GM23338 (cell line): Measurements from ENCODE around the gene CMBL. TPM values are rescaled to one million over a fixed set of nuclear protein-coding genes. Genes with fewer than 3 reads are reported as not detected.

Experiments used
- ATAC-seq: fragments of 200-7000 bp; cut with Tn5 transposase; 3 replicates; pipeline ENCODE4 v1.9.1; 2020
- DNase-seq: peaks from one replicate; pipeline ENCODE4 v3.0.0-alpha.2; 2015; ENCODE audit warnings: low spot score
- H2AFZ ChIP-seq: fragments of 200-600 bp; sonication (generic); 2 replicates; pipeline ENCODE4 v1.8.0; 2016; ENCODE audit warnings: antibody characterized with exemption, mild to moderate bottlenecking, moderate library complexity
- H3F3A ChIP-seq: fragments of 200-600 bp; sonication (generic); replicated peaks from 2 replicates; pipeline ENCODE4 v1.8.0; 2017; ENCODE audit warnings: antibody characterized with exemption, mixed run types, low read depth
- H3K27ac ChIP-seq: fragments of 200-600 bp; sonication (generic); 2 replicates; pipeline ENCODE4 v1.6.1; 2016; ENCODE audit warnings: low read depth
- H3K27me3 ChIP-seq: fragments of 200-600 bp; sonication (generic); 2 replicates; pipeline ENCODE4 v1.8.0; 2016; ENCODE audit warnings: mild to moderate bottlenecking, mixed run types, moderate library complexity; ENCODE audit not compliant: insufficient read depth
- H3K36me3 ChIP-seq: fragments of 200-600 bp; sonication (generic); 2 replicates; pipeline ENCODE4 v1.8.0; 2016; ENCODE audit warnings: mild to moderate bottlenecking; ENCODE audit not compliant: insufficient read depth
- H3K4me1 ChIP-seq: fragments of 200-600 bp; sonication (generic); 2 replicates; pipeline ENCODE4 v1.8.0; 2016; ENCODE audit warnings: mild to moderate bottlenecking, moderate library complexity; ENCODE audit not compliant: insufficient read depth
- H3K4me2 ChIP-seq: fragments of 200-600 bp; sonication (generic); 2 replicates; pipeline ENCODE4 v1.7.1; 2017; ENCODE audit warnings: mixed run types
- H3K4me3 ChIP-seq: fragments of 200-600 bp; sonication (generic); 2 replicates; pipeline ENCODE4 v1.6.1; 2016; ENCODE audit warnings: mixed run types
- H3K79me2 ChIP-seq: fragments of 200-600 bp; sonication (generic); replicated peaks from 2 replicates; pipeline ENCODE4 v1.8.0; 2017; ENCODE audit warnings: mild to moderate bottlenecking; ENCODE audit not compliant: insufficient read depth
- H3K9me2 ChIP-seq: fragments of 200-600 bp; sonication (generic); 2 replicates; pipeline ENCODE4 v1.8.0; 2017; ENCODE audit not compliant: insufficient read depth
- H4K20me1 ChIP-seq: fragments of 200-600 bp; sonication (generic); replicated peaks from 2 replicates; pipeline ENCODE4 v1.8.0; 2017; ENCODE audit warnings: mild to moderate bottlenecking; ENCODE audit not compliant: insufficient read depth
- H3K27ac Mint-ChIP-seq: 2 replicates; pipeline ENCODE4 v1.8.0; 2020; ENCODE audit warnings: inconsistent platforms, mild to moderate bottlenecking, moderate library complexity, mixed read lengths
- H3K27me3 Mint-ChIP-seq: 3 replicates; pipeline ENCODE4 v1.8.0; 2022; ENCODE audit warnings: low read depth, mild to moderate bottlenecking, moderate library complexity, mixed read lengths, inconsistent platforms; ENCODE audit not compliant: insufficient read depth, poor library complexity
- H3K36me3 Mint-ChIP-seq: 3 replicates; pipeline ENCODE4 v1.8.0; 2021; ENCODE audit warnings: low read depth, mild to moderate bottlenecking, inconsistent platforms, moderate library complexity, mixed read lengths
- H3K4me1 Mint-ChIP-seq: 3 replicates; pipeline ENCODE4 v1.8.0; 2020; ENCODE audit warnings: mild to moderate bottlenecking, inconsistent platforms, mixed read lengths
- H3K4me3 Mint-ChIP-seq: 3 replicates; pipeline ENCODE4 v1.8.0; 2021; ENCODE audit warnings: moderate library complexity, mild to moderate bottlenecking, inconsistent platforms, mixed read lengths
- H3K9me3 Mint-ChIP-seq: 3 replicates; pipeline ENCODE4 v1.8.0; 2020; ENCODE audit warnings: moderate library complexity, mild to moderate bottlenecking, inconsistent platforms, mixed read lengths
- CREB1 ChIP-seq: fragments of 250-450 bp; sonication (Bioruptor Pico); IDR thresholded peaks from 2 replicates; pipeline ENCODE4 v1.5.0; 2020; ENCODE audit warnings: low read depth, mild to moderate bottlenecking, moderate library complexity
- EZH2 ChIP-seq: fragments of 200-600 bp; sonication (generic); IDR thresholded peaks from one replicate; pipeline ENCODE4 v1.8.0; 2017; ENCODE audit warnings: antibody characterized with exemption, mild to moderate bottlenecking, low read depth; ENCODE audit not compliant: unreplicated experiment
- EZH2phosphoT487 ChIP-seq: fragments of 200-600 bp; sonication (generic); IDR thresholded peaks from one replicate; pipeline ENCODE4 v1.8.1; 2018; ENCODE audit warnings: antibody characterized with exemption; ENCODE audit not compliant: unreplicated experiment
- JUNB ChIP-seq: IDR thresholded peaks from one replicate; pipeline ENCODE4 v1.6.1; 2016; ENCODE audit warnings: antibody characterized with exemption; ENCODE audit not compliant: unreplicated experiment
- POLR2AphosphoS5 ChIP-seq: IDR thresholded peaks from 2 replicates; pipeline ENCODE4 v1.6.1; 2016; ENCODE audit warnings: antibody characterized with exemption, low read depth
- STAT1 ChIP-seq: IDR thresholded peaks from one replicate; pipeline ENCODE4 v1.6.1; 2016; ENCODE audit warnings: antibody characterized with exemption; ENCODE audit not compliant: unreplicated experiment
- ZNF114 ChIP-seq: fragments of 250-450 bp; sonication (Bioruptor Pico); IDR thresholded peaks from 2 replicates; pipeline ENCODE4 v1.5.0; 2020; ENCODE audit warnings: mild to moderate bottlenecking, moderate library complexity
- ZNF331 ChIP-seq: fragments of 250-450 bp; sonication (Bioruptor Pico); IDR thresholded peaks from 2 replicates; pipeline ENCODE4 v1.5.0; 2020; ENCODE audit warnings: low read depth, mild to moderate bottlenecking, moderate library complexity
- ZNF462 ChIP-seq: fragments of 250-450 bp; sonication (Bioruptor Pico); IDR thresholded peaks from 2 replicates; pipeline ENCODE4 v1.5.0; 2020; ENCODE audit warnings: mild to moderate bottlenecking, moderate library complexity
- polyA plus RNA-seq: library from polyadenylated mRNA; unstranded; fragments of >200 nt; fragmentation: Nextera tagmentation; extraction: Ambion mirVana; gene quantifications from 2 replicates; pipeline ENCODE4 v1.2.1, GENCODE V29; 2016
- total RNA-seq: library from RNA; depleted of rRNA; stranded (reverse); fragments of >200 nt; shearing (Covaris generic); gene quantifications from 2 replicates; pipeline ENCODE4 v1.2.3, GENCODE V29; 2014
- TF ChIP-seq, protein P1 (sequence below), 2 experiments: fragments of 200-600 bp in 1 of 2; sonication (generic) in 1 of 2; conservative IDR thresholded peaks; 2 replicates each; pipeline versions ENCODE4 v1.5.1 to v1.6.1; 2016 to 2017; ENCODE audit warnings: antibody characterized with exemption in 2 of 2, low read depth in 2 of 2, mild to moderate bottlenecking in 2 of 2, moderate library complexity in 1 of 2

The CMBL gene
- total and polyA plus RNA-seq, 2 experiments from 2014 or later, result 13.2 to 24.1 TPM

GRCh38 chr5:10289353-10289752 is 18.3 kb downstream of the CMBL start (continued):
- TF ChIP-seq, protein P1, sequence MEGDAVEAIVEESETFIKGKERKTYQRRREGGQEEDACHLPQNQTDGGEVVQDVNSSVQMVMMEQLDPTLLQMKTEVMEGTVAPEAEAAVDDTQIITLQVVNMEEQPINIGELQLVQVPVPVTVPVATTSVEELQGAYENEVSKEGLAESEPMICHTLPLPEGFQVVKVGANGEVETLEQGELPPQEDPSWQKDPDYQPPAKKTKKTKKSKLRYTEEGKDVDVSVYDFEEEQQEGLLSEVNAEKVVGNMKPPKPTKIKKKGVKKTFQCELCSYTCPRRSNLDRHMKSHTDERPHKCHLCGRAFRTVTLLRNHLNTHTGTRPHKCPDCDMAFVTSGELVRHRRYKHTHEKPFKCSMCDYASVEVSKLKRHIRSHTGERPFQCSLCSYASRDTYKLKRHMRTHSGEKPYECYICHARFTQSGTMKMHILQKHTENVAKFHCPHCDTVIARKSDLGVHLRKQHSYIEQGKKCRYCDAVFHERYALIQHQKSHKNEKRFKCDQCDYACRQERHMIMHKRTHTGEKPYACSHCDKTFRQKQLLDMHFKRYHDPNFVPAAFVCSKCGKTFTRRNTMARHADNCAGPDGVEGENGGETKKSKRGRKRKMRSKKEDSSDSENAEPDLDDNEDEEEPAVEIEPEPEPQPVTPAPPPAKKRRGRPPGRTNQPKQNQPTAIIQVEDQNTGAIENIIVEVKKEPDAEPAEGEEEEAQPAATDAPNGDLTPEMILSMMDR (conservative IDR thresholded peaks at IDR 0.05; ENCODE audit: low read depth in 2 of 2), result no peak
- TF ChIP-seq POLR2AphosphoS5, result no peak
- TF ChIP-seq JUNB, result no peak
- TF ChIP-seq ZNF331 (CRISPR knock-in tag), result no peak

- Mint-ChIP-seq H3K4me3 (no peak overlapping the region), H3K9me3 (peaks cover 2% of the 10 kb centered on the region; the same call in 1 of the 3 replicates), H3K27me3 (peaks cover 4% of the 10 kb centered on the region), H3K4me1 (peaks cover 9% of the 10 kb centered on the region), H3K36me3 (peaks cover 29% of the 10 kb centered on the region), H3K27ac (no peak overlapping the region; the same call in 1 of the 2 replicates)
- H3K27me3 ChIP-seq, result no peaks in the 10 kb centered on the region
- no peak overlapping the region for H2AFZ ChIP-seq
- H3K36me3 ChIP-seq, result no peaks in the 10 kb centered on the region
- no peaks in the 10 kb centered on the region for H3K4me1 ChIP-seq
- H3K79me2 ChIP-seq, result no peaks in the 10 kb centered on the region; the same call in 1 of the 2 replicates
- no peak overlapping the region for H3K27ac ChIP-seq
- ATAC-seq (no peak), DNase-seq (no peak)
- H4K20me1 ChIP-seq, result no peaks in the 10 kb centered on the region
- H3K4me2 ChIP-seq, result no peak overlapping the region
- H3K4me3 ChIP-seq, result no peak overlapping the region
- H3K9me2 ChIP-seq, result no peaks in the 10 kb centered on the region
- H3F3A ChIP-seq, result 0 out of 2 replicates have a peak, but pooled peaks cover 3% of the 10 kb centered on the region
- TF ChIP-seq EZH2, result no peak
- TF ChIP-seq ZNF331 (CRISPR knock-in tag), result no peak
- no peak for TF ChIP-seq CREB1
- TF ChIP-seq JUNB, result no peak
- no peak for TF ChIP-seq ZNF462 (CRISPR knock-in tag)
- TF ChIP-seq STAT1, result no peak
- TF ChIP-seq EZH2phosphoT487, result no peak
- no peak for TF ChIP-seq ZNF114 (CRISPR knock-in tag)
- TF ChIP-seq, protein P1 (conservative IDR thresholded peaks at IDR 0.05; ENCODE audit: low read depth in 2 of 2), result no peak
Observed at GRCh38 chr5:10288592-10289219, 19.0 kb downstream of the CMBL start.
